Measurements from ENCODE around the gene AGRN.

GRCh38 chr1:1094981-1095380, 75.1 kb downstream of the AGRN start:
- TF ChIP-seq EP300 (IDR thresholded peaks at IDR 0.05) (no peak), POLR2A (IDR thresholded peaks at IDR 0.05) (no peak)

Measured in suprapubic skin (tissue), 2 donors.